GM21381 (cell line): Measurements from ENCODE around the gene KIF25.
"Not testable (repeated sequence)": the region's sequence is repeated elsewhere in the genome, so short reads cannot be mapped to it uniquely, and the experiment has no call there.

Experiments used
- ATAC-seq: cut with Tn5 transposase; IDR thresholded peaks from one replicate; pipeline ENCODE4 v1.9.1; 2021; ENCODE audit warnings: mild to moderate bottlenecking, moderate library complexity; ENCODE audit not compliant: unreplicated experiment

Gene KIF25

GRCh38 chr6:167974640-167975344, 22.7 kb upstream of the KIF25 start:
- no peak for ATAC-seq

GRCh38 chr6:167975458-167975857, 22.0 kb upstream of the KIF25 start:
- no peak for ATAC-seq

GRCh38 chr6:167976116-167976657, 21.3 kb upstream of the KIF25 start:
- not testable (repeated sequence) for ATAC-seq

- ATAC-seq: no peak
Measured at GRCh38 chr6:167976708-167977107, 20.8 kb upstream of the KIF25 start.

GRCh38 chr6:167977717-167978467, 19.6 kb upstream of the KIF25 start:
- no peak for ATAC-seq

- ATAC-seq: no peak
Measured at GRCh38 chr6:167978607-167979006, 18.9 kb upstream of the KIF25 start.

GRCh38 chr6:167979436-167980139, 17.9 kb upstream of the KIF25 start:
- no peak for ATAC-seq

GRCh38 chr6:167980911-167981580, 16.4 kb upstream of the KIF25 start:
- ATAC-seq: no peak

- ATAC-seq: no peak
Measured at GRCh38 chr6:167981916-167982462, 15.5 kb upstream of the KIF25 start.

- ATAC-seq: no peak
Measured at GRCh38 chr6:167984144-167984719, 13.2 kb upstream of the KIF25 start.

- ATAC-seq: no peak
Measured at GRCh38 chr6:167984876-167985604, 12.4 kb upstream of the KIF25 start.

GRCh38 chr6:167985911-167986595, 11.4 kb upstream of the KIF25 start:
- ATAC-seq: no peak

GRCh38 chr6:167987396-167988153, 9.9 kb upstream of the KIF25 start:
- no peak for ATAC-seq

GRCh38 chr6:167988154-167988495, 9.3 kb upstream of the KIF25 start:
- no peak for ATAC-seq

- ATAC-seq: no peak
Measured at GRCh38 chr6:167988945-167989841, 8.3 kb upstream of the KIF25 start.

- no peak for ATAC-seq
Measured at GRCh38 chr6:167990016-167990945, 7.2 kb upstream of the KIF25 start.
